BJ (cell line): ENCODE results near the gene LUC7L3. TPM values are rescaled to one million over a fixed set of nuclear protein-coding genes. Genes with fewer than 3 reads are reported as not detected.
"Not testable (repeated sequence)": the region's sequence is repeated elsewhere in the genome, so short reads cannot be mapped to it uniquely, and the experiment has no call there.

Source experiments
- CTCF ChIA-PET: fragments of 350-600 bp; formaldehyde crosslinking; extraction: SDS; loops from one replicate; lab custom pipeline; 2021; ENCODE audit warnings: antibody characterized with exemption, inconsistent platforms; lab: Yijun Ruan, JAX
- POLR2A ChIA-PET: fragments of 300-600 bp; sonication (Branson Sonifier 250); formaldehyde crosslinking; extraction: SDS; loops from one replicate; lab custom pipeline; 2021; ENCODE audit warnings: antibody characterized with exemption; lab: Charles Lee
- DNase-seq: peaks from one replicate; pipeline ENCODE4 v3.0.0-alpha.2; 2011; ENCODE audit warnings: low read depth
- H3K27me3 ChIP-seq: 2 replicates; pipeline ENCODE4 v1.6.0; 2011; ENCODE audit warnings: low read length; ENCODE audit not compliant: control insufficient read depth, insufficient read depth
- H3K36me3 ChIP-seq: 2 replicates; pipeline ENCODE4 v1.5.1; 2011; ENCODE audit warnings: low read length; ENCODE audit not compliant: control insufficient read depth, insufficient read depth
- H3K4me3 ChIP-seq: 2 replicates; pipeline ENCODE4 v1.5.1; 2011; ENCODE audit warnings: low read depth, mild to moderate bottlenecking, control low read depth, low read length
- polyA plus RNA-seq: library from polyadenylated mRNA; depleted of rRNA; stranded (reverse); fragments of >200 nt; gene quantifications from 2 replicates; pipeline ENCODE4 v1.2.3, GENCODE V29; 2011
- TF ChIP-seq, protein P1 (sequence below): IDR thresholded peaks from 2 replicates; pipeline ENCODE4 v1.5.1; 2011; ENCODE audit warnings: low read depth, mild to moderate bottlenecking, control low read depth, inconsistent platforms, low read length, moderate library complexity; ENCODE audit not compliant: insufficient read depth

Gene LUC7L3
- polyA plus RNA-seq, 1 experiment: 55.6 TPM

DNA sequence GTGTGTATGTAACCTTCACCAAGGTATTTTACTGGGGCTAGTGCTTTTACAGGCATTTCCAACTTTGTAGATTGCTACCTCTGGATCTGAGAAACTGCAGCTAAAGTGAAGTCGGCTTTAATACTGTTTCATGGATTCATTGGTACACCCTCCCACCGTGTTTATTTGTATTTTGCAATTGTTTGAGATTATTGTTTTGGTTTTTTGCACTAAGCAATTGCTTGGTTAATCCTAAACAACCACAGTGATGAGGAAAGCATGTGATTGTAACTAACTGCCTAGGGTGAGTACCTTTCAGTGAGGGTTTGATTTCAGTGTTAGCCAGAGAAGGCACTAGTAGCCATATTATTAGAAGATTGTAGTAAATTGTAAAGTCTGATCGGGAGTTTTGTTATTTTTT is 3.3 kb downstream of the LUC7L3 start:
- no peaks in the 10 kb centered on the region for H3K36me3 ChIP-seq
- ChIA-PET CTCF (no interaction called here), POLR2A (no interaction called here)
- TF ChIP-seq, protein P1, sequence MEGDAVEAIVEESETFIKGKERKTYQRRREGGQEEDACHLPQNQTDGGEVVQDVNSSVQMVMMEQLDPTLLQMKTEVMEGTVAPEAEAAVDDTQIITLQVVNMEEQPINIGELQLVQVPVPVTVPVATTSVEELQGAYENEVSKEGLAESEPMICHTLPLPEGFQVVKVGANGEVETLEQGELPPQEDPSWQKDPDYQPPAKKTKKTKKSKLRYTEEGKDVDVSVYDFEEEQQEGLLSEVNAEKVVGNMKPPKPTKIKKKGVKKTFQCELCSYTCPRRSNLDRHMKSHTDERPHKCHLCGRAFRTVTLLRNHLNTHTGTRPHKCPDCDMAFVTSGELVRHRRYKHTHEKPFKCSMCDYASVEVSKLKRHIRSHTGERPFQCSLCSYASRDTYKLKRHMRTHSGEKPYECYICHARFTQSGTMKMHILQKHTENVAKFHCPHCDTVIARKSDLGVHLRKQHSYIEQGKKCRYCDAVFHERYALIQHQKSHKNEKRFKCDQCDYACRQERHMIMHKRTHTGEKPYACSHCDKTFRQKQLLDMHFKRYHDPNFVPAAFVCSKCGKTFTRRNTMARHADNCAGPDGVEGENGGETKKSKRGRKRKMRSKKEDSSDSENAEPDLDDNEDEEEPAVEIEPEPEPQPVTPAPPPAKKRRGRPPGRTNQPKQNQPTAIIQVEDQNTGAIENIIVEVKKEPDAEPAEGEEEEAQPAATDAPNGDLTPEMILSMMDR: no peak
- H3K27me3 ChIP-seq: no peaks in the 10 kb centered on the region
- no peak overlapping the region for H3K4me3 ChIP-seq
- no peak for DNase-seq

DNA sequence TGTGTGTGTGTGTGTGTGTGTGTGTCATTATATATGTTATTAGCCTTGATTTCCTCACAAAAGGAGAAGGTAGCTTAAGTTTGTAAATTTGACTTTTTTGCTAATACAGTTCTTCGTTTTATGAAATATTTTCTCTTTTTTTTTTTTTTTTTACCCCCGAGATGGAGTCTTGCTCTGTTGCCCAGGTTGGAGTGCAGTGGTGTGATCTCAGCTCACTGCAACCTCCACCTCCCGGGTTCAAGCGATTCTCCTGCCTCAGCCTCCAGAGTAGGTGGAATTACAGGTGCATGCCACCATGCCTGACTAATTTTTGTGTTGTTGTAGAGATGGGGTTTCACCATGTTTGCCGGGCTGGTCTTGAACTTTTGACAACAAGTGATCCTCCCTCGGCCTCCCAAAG is 5.2 kb downstream of the LUC7L3 start:
- H3K36me3 ChIP-seq, H3K27me3 ChIP-seq, POLR2A ChIA-PET, H3K4me3 ChIP-seq, DNase-seq: not testable (repeated sequence)
- CTCF ChIA-PET: interaction anchor here (0.6 to 0.7 kb wide), 2 partner anchors 124 to 245 kb away, joined by 4 to 5 read pairs; no protein-coding TSS in a partner anchor

GRCh38 chr17:50725769-50726655 is 6.6 kb downstream of the LUC7L3 start:
- CTCF ChIA-PET: interaction anchor here (0.8 to 1.5 kb wide), 3 partner anchors 16 to 57 kb away, joined by 4 to 7 read pairs (median 4); no protein-coding TSS in a partner anchor
- Histone ChIP-seq H3K27me3 (no peaks in the 10 kb centered on the region), H3K36me3 (no peaks in the 10 kb centered on the region), H3K4me3 (no peak overlapping the region)
- DNase-seq: no peak
- POLR2A ChIA-PET: no interaction called here
- TF ChIP-seq, protein P1: no peak

DNA sequence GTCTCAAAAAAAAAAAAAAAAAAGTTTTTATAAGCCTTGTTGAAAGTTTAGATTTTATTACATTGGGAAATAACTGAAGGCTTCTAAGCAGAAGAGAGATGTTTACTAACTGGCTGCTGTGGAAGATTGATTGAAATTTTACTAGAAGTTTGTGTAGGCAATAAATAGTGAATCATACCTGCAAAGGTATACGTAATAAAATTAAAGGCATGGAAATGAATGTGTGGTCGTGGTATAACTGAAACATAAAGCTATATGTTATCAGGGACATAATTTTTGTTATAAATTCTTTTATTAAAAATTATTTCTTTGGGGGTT is 8.7 kb downstream of the LUC7L3 start:
- Histone ChIP-seq H3K36me3 (no peaks in the 10 kb centered on the region), H3K27me3 (no peaks in the 10 kb centered on the region), H3K4me3 (no peak overlapping the region)
- CTCF ChIA-PET: no interaction called here
- TF ChIP-seq, protein P1: no peak
- POLR2A ChIA-PET: no interaction called here
- no peak for DNase-seq

DNA sequence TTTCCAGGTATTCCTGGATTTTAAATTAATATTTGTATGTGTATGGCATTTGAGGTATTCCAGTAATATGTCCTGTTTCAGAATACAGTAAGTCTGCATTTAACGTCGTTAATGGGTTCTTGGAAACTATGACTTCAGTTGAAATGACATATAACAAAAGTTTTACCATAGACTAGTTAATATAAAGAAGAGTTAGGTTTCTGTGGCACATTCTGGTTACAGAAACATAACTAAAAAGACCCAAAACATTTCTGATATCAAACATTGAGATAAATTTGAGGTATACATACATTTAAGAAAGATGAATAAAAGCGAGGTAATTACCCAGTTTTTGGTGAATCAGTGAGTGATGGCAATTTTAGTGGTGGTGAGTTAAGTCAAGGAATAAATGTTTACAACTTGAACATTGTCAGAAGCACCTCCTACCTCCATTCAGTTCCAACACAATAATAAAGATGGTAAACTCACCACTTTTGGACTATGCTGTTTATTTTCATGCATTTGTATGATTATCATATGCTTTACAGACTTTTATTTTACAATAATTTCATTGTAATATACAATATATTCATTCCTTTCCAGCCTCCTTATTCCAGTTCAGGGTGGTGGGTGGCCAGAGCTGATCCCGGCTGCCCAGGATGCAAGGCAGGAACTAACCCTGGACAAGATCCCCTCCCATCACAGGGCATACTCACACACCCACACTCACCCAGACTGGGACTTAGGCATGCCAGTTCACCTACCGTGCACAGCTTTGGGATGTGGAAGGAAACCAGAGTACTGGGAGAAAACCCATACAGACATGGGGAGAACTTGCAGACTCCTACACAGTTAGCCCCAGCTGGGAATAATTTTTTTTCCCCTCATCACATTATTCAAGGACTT is 9.7 kb downstream of the LUC7L3 start:
- ChIA-PET POLR2A (no interaction called here), CTCF (no interaction called here)
- H3K36me3 ChIP-seq: no peaks in the 10 kb centered on the region
- no peak overlapping the region for H3K4me3 ChIP-seq
- TF ChIP-seq, protein P1: no peak
- no peak for DNase-seq
- no peaks in the 10 kb centered on the region for H3K27me3 ChIP-seq
